Naive thymus-derived CD4-positive, alpha-beta T cell (primary cell): Measurements from ENCODE around the gene PPDPF. TPM values are rescaled to one million over a fixed set of nuclear protein-coding genes. Genes with fewer than 3 reads are reported as not detected.
A peak's percentile ranks its signal among the peaks of the same experiment; 100 is the strongest.

Source experiments
- ATAC-seq: fragments of 150-1000 bp; cut with Tn5 transposase; 2 replicates; pipeline ENCODE4 v1.10.0; 2021; ENCODE audit warnings: mild to moderate bottlenecking, moderate library complexity
- CTCF ChIA-PET: fragments of 350-600 bp; sonication (Branson Sonifier 250); formaldehyde crosslinking; loops from one replicate; lab custom pipeline; 2021; ENCODE audit warnings: antibody characterized with exemption; lab: Charles Lee
- POLR2A ChIA-PET: fragments of 350-600 bp; sonication (Branson Sonifier 250); formaldehyde crosslinking; loops from one replicate; lab custom pipeline; 2021; ENCODE audit warnings: antibody characterized with exemption, inconsistent platforms; lab: Charles Lee
- DNase-seq, 9 donors: peaks; one replicate each; pipeline versions ENCODE4 v3.0.0 to v3.0.0-alpha.2; 2020 to 2022; ENCODE audit warnings: mixed read lengths in 1 of 9
- H3K27ac ChIP-seq: one replicate; pipeline ENCODE4 v1.7.0; 2013; ENCODE audit warnings: mild to moderate bottlenecking, low read depth, low read length, moderate library complexity
- H3K27me3 ChIP-seq, 2 donors: one replicate each; pipeline ENCODE4 v1.7.0; 2013; ENCODE audit warnings: low read length in 2 of 2, mild to moderate bottlenecking in 2 of 2, moderate library complexity in 2 of 2; ENCODE audit not compliant: control insufficient read depth in 2 of 2, insufficient read depth in 2 of 2
- H3K36me3 ChIP-seq, 3 experiments: 1 replicate in 2 of 3; 2 replicates in 1 of 3; pipeline ENCODE4 v1.7.0; 2013; ENCODE audit warnings: low read length in 3 of 3, mild to moderate bottlenecking in 3 of 3, moderate library complexity in 1 of 3; ENCODE audit not compliant: insufficient read depth in 3 of 3, control insufficient read depth in 2 of 3
- H3K4me1 ChIP-seq, 2 donors: one replicate each; pipeline ENCODE4 v1.7.0; 2013; ENCODE audit warnings: low read length in 2 of 2, mild to moderate bottlenecking in 2 of 2, moderate library complexity in 1 of 2; ENCODE audit not compliant: control insufficient read depth in 2 of 2, insufficient read depth in 2 of 2
- H3K4me3 ChIP-seq: 2 replicates; pipeline ENCODE4 v1.7.0; 2013; ENCODE audit warnings: mild to moderate bottlenecking, low read length
- H3K9me3 ChIP-seq, 3 experiments: 1 replicate in 2 of 3; 2 replicates in 1 of 3; pipeline ENCODE4 v1.7.0; 2013; ENCODE audit warnings: low read length in 3 of 3; ENCODE audit not compliant: control insufficient read depth in 2 of 3
- H3K27ac Mint-ChIP-seq, 9 donors: one replicate each; pipeline ENCODE4 v1.8.0; 2020 to 2022; ENCODE audit warnings: mixed read lengths in 9 of 9, mild to moderate bottlenecking in 8 of 9, moderate library complexity in 5 of 9, inconsistent platforms in 2 of 9
- H3K27me3 Mint-ChIP-seq, 5 donors: one replicate each; pipeline ENCODE4 v1.8.0; 2021 to 2022; ENCODE audit warnings: mixed read lengths in 5 of 5, mild to moderate bottlenecking in 1 of 5
- H3K36me3 Mint-ChIP-seq, 5 donors: one replicate each; pipeline ENCODE4 v1.8.0; 2020 to 2022; ENCODE audit warnings: mixed read lengths in 5 of 5, mild to moderate bottlenecking in 3 of 5, inconsistent platforms in 1 of 5
- H3K4me1 Mint-ChIP-seq, 7 donors: one replicate each; pipeline ENCODE4 v1.8.0; 2020 to 2022; ENCODE audit warnings: mixed read lengths in 7 of 7, mild to moderate bottlenecking in 3 of 7, inconsistent platforms in 1 of 7
- H3K4me3 Mint-ChIP-seq, 10 donors: one replicate each; pipeline ENCODE4 v1.8.0; 2020 to 2022; ENCODE audit warnings: mild to moderate bottlenecking in 10 of 10, mixed read lengths in 10 of 10, moderate library complexity in 6 of 10, inconsistent platforms in 2 of 10
- H3K9me3 Mint-ChIP-seq, 11 donors: one replicate each; pipeline ENCODE4 v1.8.0; 2020 to 2022; ENCODE audit warnings: mixed read lengths in 11 of 11, mild to moderate bottlenecking in 4 of 11, inconsistent platforms in 1 of 11, moderate library complexity in 1 of 11
- intact Hi-C, 2 donors: fragments of 100-400 bp; cut with micrococcal nuclease; formaldehyde crosslinking; loops; one replicate each; pipeline ENCODE4 v1.15.1; 2023
- polyA plus RNA-seq, 2 donors: library from polyadenylated mRNA; unstranded; fragments of 300-500 nt; fragmentation: Illumina TruSeq; gene quantifications; one replicate each; pipeline ENCODE4 v1.2.3, GENCODE V29; 2021
- total RNA-seq, 6 experiments: library from RNA in 5 of 6; stranded (reverse) in 5 of 6; gene quantifications; 1 replicate in 5 of 6; 2 replicates in 1 of 6; pipeline ENCODE4 v1.2.3 and lab custom pipeline; 2021 to 2026

PPDPF gene
- total and polyA plus RNA-seq, 7 experiments from 2014 or later: 67.7 to 225 (median 173) TPM

GRCh38 chr20:63495741-63496595 is 24.6 kb upstream of the PPDPF start:
- H3K27me3 ChIP-seq: no peaks in the 10 kb centered on the region
- peak overlapping the region; percentile 41 to 75 (median 66) for H3K4me3 Mint-ChIP-seq
- peaks cover 0 to 4% (median 0%) of the 10 kb centered on the region in 7 donors for H3K4me1 Mint-ChIP-seq
- H3K36me3 ChIP-seq: no peaks in the 10 kb centered on the region
- peaks cover 0 to 28% (median 8%) of the 10 kb centered on the region in 5 donors for H3K27me3 Mint-ChIP-seq
- H3K4me1 ChIP-seq: peaks cover 0 to 2% of the 10 kb centered on the region in 2 donors
- H3K27ac ChIP-seq: no peak overlapping the region
- H3K9me3 ChIP-seq: no peaks in the 10 kb centered on the region
- peak; percentile 43 to 82 (median 71) for DNase-seq
- H3K36me3 Mint-ChIP-seq: no peaks in the 10 kb centered on the region
- ChIA-PET CTCF (interaction anchor here (0.7 to 1.9 kb wide), 6 partner anchors 22 to 773 kb away, joined by 3 to 8 read pairs (median 3); partner anchors contain the start of gene PPDPF), POLR2A (interaction anchor here (1.1 to 1.9 kb wide), 2 partner anchors 25 to 42 kb away, joined by 4 to 22 read pairs; partner anchors contain the start of genes PPDPF and PTK6)
- peaks cover 0 to 12% (median 0%) of the 10 kb centered on the region in 11 donors for H3K9me3 Mint-ChIP-seq
- H3K27ac Mint-ChIP-seq: no peak overlapping the region
- intact Hi-C loops: loop anchor here (1.0 to 2.0 kb wide), 4 partner anchors 24 to 369 kb away; partner anchors contain the start of genes PPDPF (in 2 of the 2), PTK6 (in 1 of the 2) and TPD52L2 (in 1 of the 2)
- ATAC-seq: peak; percentile 72
- H3K4me3 ChIP-seq: no peak overlapping the region

- Mint-ChIP-seq H3K36me3 (no peaks in the 10 kb centered on the region), H3K27ac (no peak overlapping the region), H3K27me3 (peaks cover 0 to 31% (median 10%) of the 10 kb centered on the region in 5 donors), H3K4me1 (peaks cover 0 to 7% (median 0%) of the 10 kb centered on the region in 7 donors), H3K9me3 (peaks cover 0 to 10% (median 0%) of the 10 kb centered on the region in 11 donors), H3K4me3 (peak overlapping the region in 6 of 10 donors; percentile 48 to 73 (median 62))
- ChIA-PET CTCF (interaction anchor here (0.7 to 1.9 kb wide), 6 partner anchors 22 to 587 kb away, joined by 3 to 8 read pairs (median 3); partner anchors contain the start of gene PPDPF), POLR2A (interaction anchor here (0.6 to 1.9 kb wide), 3 partner anchors 10 to 41 kb away, joined by 3 to 22 read pairs (median 4); partner anchors contain the start of genes PPDPF and PTK6)
- DNase-seq (no peak), ATAC-seq (no peak)
- H3K36me3 ChIP-seq: no peaks in the 10 kb centered on the region
- no peak overlapping the region for H3K4me3 ChIP-seq
- H3K9me3 ChIP-seq: no peaks in the 10 kb centered on the region
- intact Hi-C loops: loop anchor here (1.0 to 2.0 kb wide), 4 partner anchors 24 to 368 kb away; partner anchors contain the start of genes PPDPF (in 2 of the 2), PTK6 (in 1 of the 2) and TPD52L2 (in 1 of the 2)
- H3K27me3 ChIP-seq: no peaks in the 10 kb centered on the region
- peaks cover 0 to 2% of the 10 kb centered on the region in 2 donors for H3K4me1 ChIP-seq
- no peak overlapping the region for H3K27ac ChIP-seq
These were observed 23.9 kb upstream of the PPDPF start for GRCh38 chr20:63496596-63497120.

GRCh38 chr20:63497138-63497945 is 23.2 kb upstream of the PPDPF start:
- no peak for DNase-seq
- POLR2A ChIA-PET: interaction anchor here (0.6 to 1.9 kb wide), 3 partner anchors 11 to 40 kb away, joined by 3 to 22 read pairs (median 4); partner anchors contain the start of genes PPDPF and PTK6
- H3K9me3 ChIP-seq: no peaks in the 10 kb centered on the region
- intact Hi-C loops: loop anchor here in 1 of 2 donors (2.0 kb wide), 1 partner anchor 367 kb away; the partner anchor contains the start of gene TPD52L2
- Mint-ChIP-seq H3K4me1 (peaks cover 0 to 7% (median 0%) of the 10 kb centered on the region in 7 donors), H3K4me3 (peak overlapping the region in 5 of 10 donors; percentile 3 to 65 (median 58)), H3K27me3 (peaks cover 0 to 31% (median 6%) of the 10 kb centered on the region in 5 donors), H3K27ac (no peak overlapping the region), H3K36me3 (no peaks in the 10 kb centered on the region), H3K9me3 (peaks cover 0 to 5% (median 0%) of the 10 kb centered on the region in 11 donors)
- ATAC-seq: no peak
- no peaks in the 10 kb centered on the region for H3K27me3 ChIP-seq
- peaks cover 0 to 2% of the 10 kb centered on the region in 2 donors for H3K4me1 ChIP-seq
- no peaks in the 10 kb centered on the region for H3K36me3 ChIP-seq
- H3K27ac ChIP-seq: no peak overlapping the region
- no peak overlapping the region for H3K4me3 ChIP-seq
- CTCF ChIA-PET: interaction anchor here (0.7 to 1.9 kb wide), 3 partner anchors 21 to 586 kb away, joined by 3 to 8 read pairs (median 3); partner anchors contain the start of gene PPDPF

GRCh38 chr20:63497946-63498935 is 22.3 kb upstream of the PPDPF start:
- DNase-seq (no peak), ATAC-seq (no peak)
- Histone ChIP-seq H3K36me3 (no peaks in the 10 kb centered on the region), H3K27me3 (no peaks in the 10 kb centered on the region), H3K27ac (no peak overlapping the region), H3K9me3 (no peaks in the 10 kb centered on the region), H3K4me3 (no peak overlapping the region), H3K4me1 (peaks cover 0 to 2% of the 10 kb centered on the region in 2 donors)
- Mint-ChIP-seq H3K4me3 (peak overlapping the region in 4 of 10 donors; percentile 13 to 69 (median 46)), H3K9me3 (no peaks in the 10 kb centered on the region), H3K36me3 (no peaks in the 10 kb centered on the region), H3K27ac (no peak overlapping the region), H3K4me1 (peaks cover 0 to 7% (median 0%) of the 10 kb centered on the region in 7 donors), H3K27me3 (peaks cover 0 to 31% (median 4%) of the 10 kb centered on the region in 5 donors)
- intact Hi-C loops: loop anchor here in 1 of 2 donors (2.0 kb wide), 1 partner anchor 367 kb away; the partner anchor contains the start of gene TPD52L2
- POLR2A ChIA-PET: no interaction called here
- CTCF ChIA-PET: no interaction called here

- intact Hi-C loops: no loop called here
- Histone ChIP-seq H3K4me1 (peaks cover 0 to 2% of the 10 kb centered on the region in 2 donors), H3K9me3 (peaks cover 0 to 3% (median 0%) of the 10 kb centered on the region in 3 experiments), H3K36me3 (no peaks in the 10 kb centered on the region), H3K27ac (no peak within 1 kb of the TSS), H3K27me3 (no peaks in the 10 kb centered on the region), H3K4me3 (no peak within 1 kb of the TSS)
- H3K36me3 Mint-ChIP-seq: peaks cover 0 to under 1% (median 0%) of the 10 kb centered on the region in 5 donors
- DNase-seq: peak; percentile 46 to 62 (median 59)
- peak; percentile 82 for ATAC-seq
- H3K27me3 Mint-ChIP-seq: peaks cover 0 to 34% (median 6%) of the 10 kb centered on the region in 5 donors
- H3K4me1 Mint-ChIP-seq: peaks cover 0 to 7% (median 0%) of the 10 kb centered on the region in 7 donors
- ChIA-PET POLR2A (no interaction called here), CTCF (no interaction called here)
- H3K9me3 Mint-ChIP-seq: peaks cover 0 to 5% (median under 1%) of the 10 kb centered on the region in 11 donors
- no peak within 1 kb of the TSS for H3K27ac Mint-ChIP-seq
- peak within 1 kb of the TSS in 5 of 10 donors; percentile 23 to 69 (median 49) for H3K4me3 Mint-ChIP-seq
These were observed 21.6 kb upstream of the PPDPF start, which contains the start of gene EEF1A2 for GRCh38 chr20:63498960-63499337. Gene EEF1A2, minus strand, starts transcription at chr20:63499083. Its CDS starts 1,320 bp downstream, at chr20:63497763.
